GM12873 (cell line): ENCODE data around the gene SMCR8.

Experiments used
- TF ChIP-seq, protein P1 (sequence below): IDR thresholded peaks from 2 replicates; pipeline ENCODE4 v1.5.1; 2012; ENCODE audit warnings: low read depth, mild to moderate bottlenecking, moderate library complexity, low read length, control low read depth; ENCODE audit not compliant: insufficient read depth; ENCODE audit errors: missing control alignments

Gene SMCR8

DNA sequence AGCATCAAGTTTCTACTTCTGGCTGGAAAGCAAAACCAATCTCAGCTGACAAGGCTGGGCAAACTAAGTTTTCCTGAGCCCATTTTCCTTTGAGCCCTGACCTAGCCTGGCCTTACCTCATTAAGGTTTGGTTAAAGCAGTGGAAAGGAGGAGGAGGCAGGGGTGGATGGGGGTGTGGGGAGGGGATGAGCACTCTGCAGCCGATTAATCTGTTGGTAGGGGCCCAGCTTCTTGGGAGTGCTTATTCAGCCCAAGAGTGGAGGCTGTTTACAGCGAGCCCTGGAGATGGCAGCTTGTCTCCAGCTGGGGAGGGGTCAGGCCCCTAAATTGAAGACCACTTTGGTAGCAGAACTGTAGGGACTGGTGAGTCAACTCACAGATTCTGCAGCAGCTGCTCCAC is 12.0 kb downstream of the SMCR8 start:
- TF ChIP-seq, protein P1, sequence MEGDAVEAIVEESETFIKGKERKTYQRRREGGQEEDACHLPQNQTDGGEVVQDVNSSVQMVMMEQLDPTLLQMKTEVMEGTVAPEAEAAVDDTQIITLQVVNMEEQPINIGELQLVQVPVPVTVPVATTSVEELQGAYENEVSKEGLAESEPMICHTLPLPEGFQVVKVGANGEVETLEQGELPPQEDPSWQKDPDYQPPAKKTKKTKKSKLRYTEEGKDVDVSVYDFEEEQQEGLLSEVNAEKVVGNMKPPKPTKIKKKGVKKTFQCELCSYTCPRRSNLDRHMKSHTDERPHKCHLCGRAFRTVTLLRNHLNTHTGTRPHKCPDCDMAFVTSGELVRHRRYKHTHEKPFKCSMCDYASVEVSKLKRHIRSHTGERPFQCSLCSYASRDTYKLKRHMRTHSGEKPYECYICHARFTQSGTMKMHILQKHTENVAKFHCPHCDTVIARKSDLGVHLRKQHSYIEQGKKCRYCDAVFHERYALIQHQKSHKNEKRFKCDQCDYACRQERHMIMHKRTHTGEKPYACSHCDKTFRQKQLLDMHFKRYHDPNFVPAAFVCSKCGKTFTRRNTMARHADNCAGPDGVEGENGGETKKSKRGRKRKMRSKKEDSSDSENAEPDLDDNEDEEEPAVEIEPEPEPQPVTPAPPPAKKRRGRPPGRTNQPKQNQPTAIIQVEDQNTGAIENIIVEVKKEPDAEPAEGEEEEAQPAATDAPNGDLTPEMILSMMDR, result no peak

GRCh38 chr17:18327556-18327955 is 12.5 kb downstream of the SMCR8 start:
- TF ChIP-seq, protein P1, result no peak

DNA sequence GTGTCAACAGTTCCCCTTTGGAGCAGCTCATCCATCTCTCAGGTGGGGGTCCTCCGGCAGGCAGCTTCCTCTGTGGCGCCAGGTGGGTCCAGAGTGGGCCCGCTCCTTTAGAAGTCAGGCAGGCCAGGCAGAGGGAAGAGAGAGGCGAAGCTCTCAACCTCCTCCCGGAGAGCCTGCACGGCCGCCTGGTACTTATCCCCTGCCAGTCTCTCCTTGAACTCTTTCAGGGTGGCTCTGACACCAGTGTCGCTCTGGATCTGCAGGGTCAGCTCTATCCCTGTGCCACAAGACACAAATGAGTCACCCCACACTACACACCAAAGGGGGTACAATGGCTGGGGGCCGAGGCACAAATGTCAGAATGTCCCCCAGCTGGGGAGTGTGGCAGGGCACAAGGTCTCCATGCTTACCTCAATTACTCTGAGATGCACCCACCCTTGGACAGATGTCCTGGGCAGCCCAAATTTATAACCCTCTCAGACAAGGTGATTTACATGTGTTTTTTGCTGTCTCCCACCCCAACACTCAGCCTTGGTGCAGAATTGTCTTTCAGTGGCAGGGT is 13.6 kb downstream of the SMCR8 start:
- TF ChIP-seq, protein P1, result no peak

GRCh38 chr17:18331879-18332278 is 16.8 kb downstream of the SMCR8 start:
- TF ChIP-seq, protein P1, result no peak

- TF ChIP-seq, protein P1, result no peak
Observed at GRCh38 chr17:18332909-18333489, 17.9 kb downstream of the SMCR8 start.

GRCh38 chr17:18339933-18340332 is 24.8 kb downstream of the SMCR8 start:
- TF ChIP-seq, protein P1, result no peak

GRCh38 chr17:18344021-18344420 is 28.9 kb downstream of the SMCR8 start:
- TF ChIP-seq, protein P1, result no peak
